GM21447 (cell line): ENCODE data around the gene KCTD14.

Experiments used
- ATAC-seq: cut with Tn5 transposase; IDR thresholded peaks from one replicate; pipeline ENCODE4 v1.9.1; 2021; ENCODE audit not compliant: unreplicated experiment

The KCTD14 gene

DNA sequence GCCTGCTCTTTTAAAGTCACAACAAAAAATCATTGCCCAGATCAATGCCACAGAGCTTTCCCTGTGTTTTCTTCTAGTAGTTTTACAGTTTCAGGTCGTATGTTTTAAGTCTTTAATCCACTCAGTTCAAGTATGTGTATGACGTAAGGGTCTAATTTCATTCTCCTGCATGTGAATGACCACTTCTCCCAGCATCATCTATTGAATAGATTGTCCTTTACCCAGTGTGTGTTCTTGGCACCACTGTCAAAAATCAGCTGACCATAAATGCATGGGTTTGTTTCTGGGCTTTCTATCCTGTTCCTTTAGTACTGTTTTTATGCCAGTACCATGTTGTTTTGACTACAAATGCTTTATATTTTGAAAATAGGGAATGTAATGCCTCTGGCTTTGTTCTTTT lies 56.7 kb downstream of the KCTD14 start:
- ATAC-seq = no peak
